Measurements from ENCODE around the gene IFIT2. TPM values are rescaled to one million over a fixed set of nuclear protein-coding genes. Genes with fewer than 3 reads are reported as not detected.
"Not testable (repeated sequence)": the region's sequence is repeated elsewhere in the genome, so short reads cannot be mapped to it uniquely, and the experiment has no call there.

The IFIT2 gene
- total RNA-seq, 1 experiment from 2014 or later = 1.7 TPM

GRCh38 chr10:89347701-89348457, 46.0 kb downstream of the IFIT2 start:
- DNase-seq (ENCODE audit: low read depth, low spot score) = no peak
- in situ Hi-C loops (cut with HindIII; ENCODE audit: low pct_unique_long_range_greater_than_20kb, low sequenced_read_pairs) = no loop called here

GRCh38 chr10:89348481-89348880, 46.6 kb downstream of the IFIT2 start:
- no peak for DNase-seq (ENCODE audit: low read depth, low spot score)

GRCh38 chr10:89348975-89349374, 47.1 kb downstream of the IFIT2 start:
- in situ Hi-C loops (cut with HindIII; ENCODE audit: low pct_unique_long_range_greater_than_20kb, low sequenced_read_pairs) = no loop called here

More at GRCh38 chr10:89348481-89348880, 46.6 kb downstream of the IFIT2 start:
- in situ Hi-C loops (cut with HindIII; ENCODE audit: low pct_unique_long_range_greater_than_20kb, low sequenced_read_pairs) = no loop called here

GRCh38 chr10:89350631-89351315, 48.9 kb downstream of the IFIT2 start:
- DNase-seq (ENCODE audit: low read depth, low spot score) = not testable (repeated sequence)

More at GRCh38 chr10:89348975-89349374, 47.1 kb downstream of the IFIT2 start:
- DNase-seq (ENCODE audit: low read depth, low spot score) = no peak

GRCh38 chr10:89351412-89351779, 49.5 kb downstream of the IFIT2 start:
- in situ Hi-C loops (cut with HindIII; ENCODE audit: low pct_unique_long_range_greater_than_20kb, low sequenced_read_pairs) = no loop called here
- no peak for DNase-seq (ENCODE audit: low read depth, low spot score)

More at GRCh38 chr10:89350631-89351315, 48.9 kb downstream of the IFIT2 start:
- in situ Hi-C loops (cut with HindIII; ENCODE audit: low pct_unique_long_range_greater_than_20kb, low sequenced_read_pairs) = not testable (repeated sequence)

GRCh38 chr10:89351780-89352597, 50.1 kb downstream of the IFIT2 start:
- in situ Hi-C loops (cut with HindIII; ENCODE audit: low pct_unique_long_range_greater_than_20kb, low sequenced_read_pairs) = no loop called here
- no peak for DNase-seq (ENCODE audit: low read depth, low spot score)

- in situ Hi-C loops (cut with HindIII; ENCODE audit: low pct_unique_long_range_greater_than_20kb, low sequenced_read_pairs) = no loop called here
- DNase-seq (ENCODE audit: low read depth, low spot score) = no peak
Observed at GRCh38 chr10:89352802-89353201, 51.0 kb downstream of the IFIT2 start.

GRCh38 chr10:89355394-89355931, 53.6 kb downstream of the IFIT2 start:
- in situ Hi-C loops (cut with HindIII; ENCODE audit: low pct_unique_long_range_greater_than_20kb, low sequenced_read_pairs) = no loop called here
- DNase-seq (ENCODE audit: low read depth, low spot score) = no peak

- in situ Hi-C loops (cut with HindIII; ENCODE audit: low pct_unique_long_range_greater_than_20kb, low sequenced_read_pairs) = no loop called here
- no peak for DNase-seq (ENCODE audit: low read depth, low spot score)
Observed at GRCh38 chr10:89357096-89357495, 55.2 kb downstream of the IFIT2 start.

- in situ Hi-C loops (cut with HindIII; ENCODE audit: low pct_unique_long_range_greater_than_20kb, low sequenced_read_pairs) = no loop called here
- DNase-seq (ENCODE audit: low read depth, low spot score) = no peak
Observed at GRCh38 chr10:89357975-89358374, 56.1 kb downstream of the IFIT2 start.

Other genes with a start within 250 kb of the IFIT2 start
- gene CH25H, start 94.7 kb upstream of the IFIT2 start, total RNA-seq (2014; rRNA removed; shearing (Covaris generic)) = not detected in 2 replicates
- 68.2 and 76.1 TPM in 2 replicates for gene LIPA, start 50.3 kb upstream of the IFIT2 start, total RNA-seq (2014; rRNA removed; shearing (Covaris generic))
- gene IFIT3, start 26.0 kb downstream of the IFIT2 start, total RNA-seq (2014; rRNA removed; shearing (Covaris generic)) = 4.5 and 5.0 TPM in 2 replicates
- gene IFIT1B, start 76.0 kb downstream of the IFIT2 start, total RNA-seq (2014; rRNA removed; shearing (Covaris generic)) = not detected in 2 replicates
- 0.24 and 1.3 TPM in 2 replicates for gene IFIT1, start 90.6 kb downstream of the IFIT2 start, total RNA-seq (2014; rRNA removed; shearing (Covaris generic))
- gene IFIT5, start 112.5 kb downstream of the IFIT2 start, total RNA-seq (2014; rRNA removed; shearing (Covaris generic)) = 9.3 and 10.3 TPM in 2 replicates
- not detected in 2 replicates for gene SLC16A12, start 233.5 kb downstream of the IFIT2 start, total RNA-seq (2014; rRNA removed; shearing (Covaris generic))

Measured in SK-MEL-5 (cell line).